GM10266 (cell line): ENCODE data around the gene ARL4A.
"Not testable (repeated sequence)": the region's sequence is repeated elsewhere in the genome, so short reads cannot be mapped to it uniquely, and the experiment has no call there.

Source experiments
- DNase-seq: peaks from one replicate; pipeline ENCODE4 v3.0.0; 2012; ENCODE audit errors: extremely low spot score
- CTCF ChIP-seq: IDR thresholded peaks from 2 replicates; pipeline ENCODE4 v1.5.1; 2012; ENCODE audit warnings: mild to moderate bottlenecking, low read depth; ENCODE audit not compliant: control insufficient read depth, insufficient read depth; ENCODE audit errors: missing control alignments

The ARL4A gene

DNA sequence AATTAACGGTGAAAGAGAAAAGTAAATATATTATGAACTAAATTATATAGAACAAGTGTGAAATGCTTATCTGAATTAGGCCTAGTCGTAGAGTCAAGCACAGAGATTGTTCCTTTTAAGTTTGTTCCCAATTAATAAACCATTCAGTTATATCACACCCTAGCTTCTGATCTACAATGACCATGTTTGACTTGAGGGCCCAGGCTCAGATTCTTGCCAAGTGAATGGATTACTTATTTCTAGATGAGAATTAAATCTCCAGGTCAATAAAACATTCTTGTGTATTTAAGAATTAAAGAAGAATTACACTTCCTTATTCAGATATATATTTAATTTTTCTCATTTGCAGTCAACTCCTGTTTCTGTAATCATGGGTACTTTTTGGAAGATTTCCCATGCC lies 37.4 kb upstream of the ARL4A start:
- DNase-seq = no peak
- TF ChIP-seq CTCF = no peak

DNA sequence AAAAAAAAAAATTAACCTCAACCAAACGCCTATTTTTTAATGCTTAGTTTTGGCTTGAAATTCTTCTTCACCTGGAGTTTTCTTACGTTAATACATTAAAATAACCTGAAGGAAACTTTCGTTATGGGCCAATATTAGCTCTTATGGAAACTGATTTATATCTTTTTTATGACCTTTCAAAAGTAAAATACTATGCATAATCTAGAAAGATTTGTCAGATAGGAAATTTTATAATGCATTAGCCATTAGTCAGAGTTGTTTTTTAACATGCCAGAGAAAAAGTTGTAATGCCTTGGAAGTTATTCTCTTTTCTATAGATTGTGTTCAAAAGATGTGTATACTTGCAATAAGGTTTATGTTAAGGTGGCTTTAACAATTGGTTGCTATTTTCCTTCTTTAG lies 34.3 kb upstream of the ARL4A start:
- DNase-seq = no peak
- TF ChIP-seq CTCF = no peak

GRCh38 chr7:12653518-12653917 lies 33.9 kb upstream of the ARL4A start:
- TF ChIP-seq CTCF = no peak
- no peak for DNase-seq

GRCh38 chr7:12655161-12655560 lies 32.3 kb upstream of the ARL4A start:
- DNase-seq = no peak

GRCh38 chr7:12660423-12660822 lies 27.0 kb upstream of the ARL4A start:
- DNase-seq = not testable (repeated sequence)

More at GRCh38 chr7:12655161-12655560, 32.3 kb upstream of the ARL4A start:
- no peak for TF ChIP-seq CTCF

- not testable (repeated sequence) for DNase-seq
These were observed 26.4 kb upstream of the ARL4A start for GRCh38 chr7:12660986-12661385.

GRCh38 chr7:12661581-12661980 lies 25.9 kb upstream of the ARL4A start:
- no peak for DNase-seq
- TF ChIP-seq CTCF = no peak

GRCh38 chr7:12670000-12670729 lies 17.3 kb upstream of the ARL4A start:
- DNase-seq = no peak
- no peak for TF ChIP-seq CTCF
